Astrocyte (in vitro differentiated cells and primary cell): ENCODE data around the gene RPS2. TPM values are rescaled to one million over a fixed set of nuclear protein-coding genes. Genes with fewer than 3 reads are reported as not detected.

ENCODE experiments used
- DNase-seq: peaks from one replicate; pipeline ENCODE4 v3.0.0-alpha.2; 2010; ENCODE audit warnings: low read depth
- FAIRE-seq: peaks from 2 replicates; lab custom pipeline; 2011; peaks lifted over from hg19 to GRCh38; lab: Jason Lieb, UNC
- H2AFZ ChIP-seq: 2 replicates; pipeline ENCODE4 v1.6.0; 2012; ENCODE audit warnings: low read depth, low read length, inconsistent platforms
- H3K27ac ChIP-seq: 2 replicates; pipeline ENCODE4 v1.5.1; 2011; ENCODE audit warnings: low read depth, low read length, inconsistent platforms
- H3K27me3 ChIP-seq: 2 replicates; pipeline ENCODE4 v1.6.0; 2011; ENCODE audit warnings: low read length, inconsistent platforms; ENCODE audit not compliant: insufficient read depth
- H3K36me3 ChIP-seq: 2 replicates; pipeline ENCODE4 v1.5.1; 2011; ENCODE audit warnings: low read length, inconsistent platforms; ENCODE audit not compliant: insufficient read depth
- H3K4me1 ChIP-seq: 2 replicates; pipeline ENCODE4 v1.5.1; 2011; ENCODE audit warnings: low read length, inconsistent platforms; ENCODE audit not compliant: insufficient read depth
- H3K4me2 ChIP-seq: 2 replicates; pipeline ENCODE4 v1.6.0; 2012; ENCODE audit warnings: low read length, inconsistent platforms
- H3K4me3 ChIP-seq: 2 replicates; pipeline ENCODE4 v1.5.1; 2011; ENCODE audit warnings: low read depth, mild to moderate bottlenecking, low read length, inconsistent platforms; ENCODE audit not compliant: insufficient read depth
- H3K79me2 ChIP-seq: 2 replicates; pipeline ENCODE4 v1.6.0; 2012; ENCODE audit warnings: mild to moderate bottlenecking, low read length, inconsistent platforms; ENCODE audit not compliant: insufficient read depth
- H3K9ac ChIP-seq: 2 replicates; pipeline ENCODE4 v1.6.0; 2012; ENCODE audit warnings: mild to moderate bottlenecking, low read length, inconsistent platforms
- H3K9me3 ChIP-seq: 2 replicates; pipeline ENCODE4 v1.5.1; 2012; ENCODE audit warnings: low read depth, mild to moderate bottlenecking, low read length, inconsistent platforms; ENCODE audit not compliant: insufficient read depth
- H4K20me1 ChIP-seq: 2 replicates; pipeline ENCODE4 v1.6.0; 2012; ENCODE audit warnings: low read length, inconsistent platforms; ENCODE audit not compliant: insufficient read depth
- H3K27ac Mint-ChIP-seq: one replicate; pipeline ENCODE4 v1.8.0; 2021; ENCODE audit warnings: mild to moderate bottlenecking, mixed read lengths; ENCODE audit not compliant: unreplicated experiment
- H3K27me3 Mint-ChIP-seq: one replicate; pipeline ENCODE4 v1.8.0; 2021; ENCODE audit warnings: low read depth, mixed read lengths; ENCODE audit not compliant: unreplicated experiment
- H3K36me3 Mint-ChIP-seq: one replicate; pipeline ENCODE4 v1.8.0; 2021; ENCODE audit warnings: low read depth, mixed read lengths; ENCODE audit not compliant: unreplicated experiment
- H3K4me1 Mint-ChIP-seq: one replicate; pipeline ENCODE4 v1.8.0; 2021; ENCODE audit warnings: low read depth, mixed read lengths; ENCODE audit not compliant: unreplicated experiment
- H3K4me3 Mint-ChIP-seq: one replicate; pipeline ENCODE4 v1.8.0; 2021; ENCODE audit warnings: mild to moderate bottlenecking, moderate library complexity, mixed read lengths; ENCODE audit not compliant: unreplicated experiment
- H3K9me3 Mint-ChIP-seq: one replicate; pipeline ENCODE4 v1.8.0; 2021; ENCODE audit warnings: mild to moderate bottlenecking, mixed read lengths; ENCODE audit not compliant: unreplicated experiment
- EZH2 ChIP-seq: IDR thresholded peaks from 2 replicates; pipeline ENCODE4 v1.6.1; 2012; ENCODE audit warnings: mild to moderate bottlenecking, low read length, inconsistent platforms; ENCODE audit not compliant: insufficient read depth
- total RNA-seq: library from RNA; stranded (reverse); gene quantifications from 2 replicates; pipeline ENCODE4 v1.2.1, GENCODE V29; 2021
- TF ChIP-seq, protein P1 (sequence below): IDR thresholded peaks from 2 replicates; pipeline ENCODE4 v1.5.1; 2011; ENCODE audit warnings: low read depth, mild to moderate bottlenecking, inconsistent platforms, low read length, moderate library complexity; ENCODE audit not compliant: insufficient read depth

Gene RPS2
- total RNA-seq, 1 donor from 2014 or later = 2,534 TPM

DNA sequence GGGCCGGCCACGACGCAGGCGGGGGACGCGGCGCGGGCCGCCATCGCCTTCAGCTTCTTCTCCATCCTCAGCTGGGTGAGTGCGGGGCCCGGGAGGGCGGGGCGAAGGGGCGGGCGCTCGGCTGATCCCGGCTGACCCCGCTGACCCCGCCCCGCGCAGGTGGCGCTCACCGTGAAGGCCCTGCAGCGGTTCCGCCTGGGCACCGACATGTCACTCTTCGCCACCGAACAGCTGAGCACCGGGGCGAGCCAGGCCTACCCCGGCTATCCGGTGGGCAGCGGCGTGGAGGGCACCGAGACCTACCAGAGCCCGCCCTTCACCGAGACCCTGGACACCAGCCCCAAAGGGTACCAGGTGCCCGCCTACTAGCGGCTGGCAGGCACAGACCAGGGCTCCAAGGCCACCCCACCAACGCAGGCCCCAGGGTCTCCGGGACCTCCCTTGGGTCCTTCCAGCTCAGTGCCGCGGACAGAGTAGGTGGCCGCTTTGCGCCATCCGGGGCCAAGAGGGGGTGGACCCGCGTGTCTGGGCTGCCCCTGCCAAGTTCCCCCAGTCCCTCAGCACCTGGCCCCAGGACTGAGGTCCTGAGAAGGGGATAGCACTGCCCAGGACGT is 28.2 kb upstream of the RPS2 start:
- Histone ChIP-seq H3K4me1 (peaks cover 13% of the 10 kb centered on the region), H3K79me2 (no peaks in the 10 kb centered on the region), H3K9ac (no peak overlapping the region), H3K27me3 (peaks cover 25% of the 10 kb centered on the region), H3K4me3 (no peak overlapping the region), H4K20me1 (peaks cover 12% of the 10 kb centered on the region), H3K36me3 (peaks cover 6% of the 10 kb centered on the region), H3K27ac (no peak overlapping the region), H3K9me3 (peaks cover 3% of the 10 kb centered on the region), H2AFZ (peak overlapping the region; percentile 94), H3K4me2 (peak overlapping the region; percentile 55)
- TF ChIP-seq EZH2 = no peak
- TF ChIP-seq, protein P1, sequence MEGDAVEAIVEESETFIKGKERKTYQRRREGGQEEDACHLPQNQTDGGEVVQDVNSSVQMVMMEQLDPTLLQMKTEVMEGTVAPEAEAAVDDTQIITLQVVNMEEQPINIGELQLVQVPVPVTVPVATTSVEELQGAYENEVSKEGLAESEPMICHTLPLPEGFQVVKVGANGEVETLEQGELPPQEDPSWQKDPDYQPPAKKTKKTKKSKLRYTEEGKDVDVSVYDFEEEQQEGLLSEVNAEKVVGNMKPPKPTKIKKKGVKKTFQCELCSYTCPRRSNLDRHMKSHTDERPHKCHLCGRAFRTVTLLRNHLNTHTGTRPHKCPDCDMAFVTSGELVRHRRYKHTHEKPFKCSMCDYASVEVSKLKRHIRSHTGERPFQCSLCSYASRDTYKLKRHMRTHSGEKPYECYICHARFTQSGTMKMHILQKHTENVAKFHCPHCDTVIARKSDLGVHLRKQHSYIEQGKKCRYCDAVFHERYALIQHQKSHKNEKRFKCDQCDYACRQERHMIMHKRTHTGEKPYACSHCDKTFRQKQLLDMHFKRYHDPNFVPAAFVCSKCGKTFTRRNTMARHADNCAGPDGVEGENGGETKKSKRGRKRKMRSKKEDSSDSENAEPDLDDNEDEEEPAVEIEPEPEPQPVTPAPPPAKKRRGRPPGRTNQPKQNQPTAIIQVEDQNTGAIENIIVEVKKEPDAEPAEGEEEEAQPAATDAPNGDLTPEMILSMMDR = no peak
- Mint-ChIP-seq H3K9me3 (no peaks in the 10 kb centered on the region), H3K4me3 (no peak overlapping the region), H3K27me3 (peaks cover 17% of the 10 kb centered on the region), H3K4me1 (peaks cover 2% of the 10 kb centered on the region), H3K36me3 (peaks cover 7% of the 10 kb centered on the region), H3K27ac (no peak overlapping the region)
- DNase-seq (no peak), FAIRE-seq (no peak)

DNA sequence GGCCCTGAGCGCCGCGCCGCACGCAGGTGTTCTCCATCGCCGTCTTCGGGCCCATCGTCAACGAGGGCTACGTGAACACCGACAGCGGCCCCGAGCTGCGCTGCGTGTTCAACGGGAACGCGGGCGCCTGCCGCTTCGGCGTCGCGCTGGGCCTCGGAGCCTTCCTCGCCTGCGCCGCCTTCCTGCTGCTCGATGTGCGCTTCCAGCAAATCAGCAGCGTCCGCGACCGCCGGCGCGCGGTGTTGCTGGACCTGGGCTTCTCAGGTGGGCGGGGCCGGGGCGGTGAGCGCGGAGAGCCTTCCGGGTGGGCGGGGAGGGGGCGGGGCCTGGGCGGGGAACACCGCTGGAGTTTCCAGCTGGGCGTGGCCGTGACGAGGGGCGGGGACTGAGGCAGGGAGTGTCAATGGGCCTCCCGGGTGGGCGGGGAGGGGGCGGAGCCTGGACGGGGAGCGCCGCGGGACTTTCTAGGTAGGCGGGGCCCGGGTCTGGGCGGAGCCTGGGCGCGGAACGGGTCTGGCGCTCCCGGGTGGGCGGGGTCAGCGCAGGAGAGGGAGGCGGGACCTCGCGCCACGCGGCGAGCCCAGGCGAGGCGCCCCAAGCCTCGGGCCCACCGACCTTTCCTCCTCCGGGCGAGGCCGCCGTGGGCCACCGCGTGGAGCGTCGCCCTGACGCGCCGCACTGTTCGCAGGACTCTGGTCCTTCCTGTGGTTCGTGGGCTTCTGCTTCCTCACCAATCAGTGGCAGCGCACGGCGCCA is 27.5 kb upstream of the RPS2 start:
- peak; percentile 53 for DNase-seq
- Histone ChIP-seq H3K9ac (no peak overlapping the region), H3K79me2 (no peaks in the 10 kb centered on the region), H3K27ac (no peak overlapping the region), H3K27me3 (peaks cover 25% of the 10 kb centered on the region), H3K9me3 (peaks cover 3% of the 10 kb centered on the region), H3K4me3 (no peak overlapping the region), H3K4me2 (peak overlapping the region; percentile 77), H3K4me1 (peaks cover 13% of the 10 kb centered on the region), H3K36me3 (peaks cover under 1% of the 10 kb centered on the region), H2AFZ (peak overlapping the region; percentile 94), H4K20me1 (peaks cover 6% of the 10 kb centered on the region)
- no peak for TF ChIP-seq EZH2
- TF ChIP-seq, protein P1 = no peak
- no peak for FAIRE-seq
- Mint-ChIP-seq H3K4me1 (no peaks in the 10 kb centered on the region), H3K27ac (no peak overlapping the region), H3K27me3 (peaks cover 17% of the 10 kb centered on the region), H3K4me3 (no peak overlapping the region), H3K9me3 (no peaks in the 10 kb centered on the region), H3K36me3 (peaks cover 2% of the 10 kb centered on the region)

DNA sequence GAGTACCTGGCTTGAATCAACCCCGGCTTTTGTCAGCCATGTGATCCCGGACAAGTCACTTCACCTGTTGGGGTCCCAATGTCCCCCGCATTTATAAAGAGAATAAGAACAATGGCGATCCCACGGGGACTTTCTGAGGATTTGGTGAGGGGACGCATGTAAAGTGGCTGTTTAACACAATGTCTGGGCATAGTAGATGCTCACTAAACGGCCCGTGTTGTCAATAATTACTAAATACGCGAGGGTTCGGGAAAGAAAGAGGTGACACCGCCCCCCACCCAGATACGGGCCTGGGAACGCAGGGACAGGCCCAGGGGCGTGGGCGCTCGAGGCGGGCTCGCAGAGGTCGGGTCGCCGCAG is 26.9 kb upstream of the RPS2 start:
- FAIRE-seq (no peak), DNase-seq (no peak)
- Mint-ChIP-seq H3K9me3 (no peaks in the 10 kb centered on the region), H3K4me1 (no peaks in the 10 kb centered on the region), H3K27me3 (peaks cover 17% of the 10 kb centered on the region), H3K4me3 (peak overlapping the region; percentile 58), H3K27ac (peak overlapping the region; percentile 68), H3K36me3 (peaks cover 2% of the 10 kb centered on the region)
- H3K4me1 ChIP-seq = peaks cover 13% of the 10 kb centered on the region
- TF ChIP-seq EZH2 = no peak
- TF ChIP-seq, protein P1 = no peak
- peaks cover 25% of the 10 kb centered on the region for H3K27me3 ChIP-seq
- H2AFZ ChIP-seq = peak overlapping the region; percentile 93
- peaks cover 2% of the 10 kb centered on the region for H3K36me3 ChIP-seq
- H4K20me1 ChIP-seq = peaks cover under 1% of the 10 kb centered on the region
- H3K27ac ChIP-seq = no peak overlapping the region
- peak overlapping the region; percentile 77 for H3K4me2 ChIP-seq
- no peak overlapping the region for H3K9ac ChIP-seq
- no peaks in the 10 kb centered on the region for H3K79me2 ChIP-seq
- no peak overlapping the region for H3K4me3 ChIP-seq
- peaks cover 3% of the 10 kb centered on the region for H3K9me3 ChIP-seq
